Stomach smooth muscle (tissue), 2 donors: ENCODE results near the gene PAX9.

Source experiments
- H3K27ac ChIP-seq: one replicate; pipeline ENCODE4 v1.7.0; 2013; ENCODE audit warnings: mild to moderate bottlenecking, low read length, inconsistent platforms
- H3K27me3 ChIP-seq, 2 donors: one replicate each; pipeline ENCODE4 v1.7.0; 2013; ENCODE audit warnings: low read length in 2 of 2; ENCODE audit not compliant: insufficient read depth in 2 of 2, control insufficient read depth in 1 of 2
- H3K36me3 ChIP-seq, 2 donors: one replicate each; pipeline ENCODE4 v1.7.0; 2013; ENCODE audit warnings: low read length in 2 of 2; ENCODE audit not compliant: control insufficient read depth in 2 of 2, insufficient read depth in 2 of 2
- H3K4me1 ChIP-seq: one replicate; pipeline ENCODE4 v1.7.0; 2013; ENCODE audit warnings: low read length; ENCODE audit not compliant: control insufficient read depth, insufficient read depth
- H3K4me3 ChIP-seq, 2 donors: one replicate each; pipeline ENCODE4 v1.7.0; 2013; ENCODE audit warnings: low read length in 2 of 2
- H3K9ac ChIP-seq, 2 donors: one replicate each; pipeline ENCODE4 v1.7.0; 2013; ENCODE audit warnings: low read length in 2 of 2, mild to moderate bottlenecking in 1 of 2
- H3K9me3 ChIP-seq, 2 donors: one replicate each; pipeline ENCODE4 v1.7.0; 2013; ENCODE audit warnings: low read length in 2 of 2; ENCODE audit not compliant: control insufficient read depth in 2 of 2
- donor health status: healthy.
- donor health status: Pancreatic carcinoma.

The PAX9 gene

DNA sequence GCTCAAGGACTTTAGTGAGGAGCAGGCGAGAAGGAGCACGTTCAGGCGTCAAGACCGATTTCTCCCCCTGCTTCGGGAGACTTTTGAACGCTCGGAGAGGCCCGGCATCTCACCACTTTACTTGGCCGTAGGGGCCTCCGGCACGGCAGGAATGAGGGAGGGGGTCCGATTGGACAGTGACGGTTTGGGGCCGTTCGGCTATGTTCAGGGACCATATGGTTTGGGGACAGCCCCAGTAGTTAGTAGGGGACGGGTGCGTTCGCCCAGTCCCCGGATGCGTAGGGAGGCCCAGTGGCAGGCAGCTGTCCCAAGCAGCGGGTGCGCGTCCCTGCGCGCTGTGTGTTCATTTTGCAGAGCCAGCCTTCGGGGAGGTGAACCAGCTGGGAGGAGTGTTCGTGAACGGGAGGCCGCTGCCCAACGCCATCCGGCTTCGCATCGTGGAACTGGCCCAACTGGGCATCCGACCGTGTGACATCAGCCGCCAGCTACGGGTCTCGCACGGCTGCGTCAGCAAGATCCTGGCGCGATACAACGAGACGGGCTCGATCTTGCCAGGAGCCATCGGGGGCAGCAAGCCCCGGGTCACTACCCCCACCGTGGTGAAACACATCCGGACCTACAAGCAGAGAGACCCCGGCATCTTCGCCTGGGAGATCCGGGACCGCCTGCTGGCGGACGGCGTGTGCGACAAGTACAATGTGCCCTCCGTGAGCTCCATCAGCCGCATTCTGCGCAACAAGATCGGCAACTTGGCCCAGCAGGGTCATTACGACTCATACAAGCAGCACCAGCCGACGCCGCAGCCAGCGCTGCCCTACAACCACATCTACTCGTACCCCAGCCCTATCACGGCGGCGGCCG, 1.1 kb downstream of the PAX9 start:
- peak overlapping the region; percentile 52 to 64 for H3K4me3 ChIP-seq
- H3K4me1 ChIP-seq: peaks cover 38% of the 10 kb centered on the region
- H3K27ac ChIP-seq: no peak overlapping the region
- H3K36me3 ChIP-seq: no peaks in the 10 kb centered on the region
- no peaks in the 10 kb centered on the region for H3K9me3 ChIP-seq
- H3K27me3 ChIP-seq: peaks cover 88 to 98% of the 10 kb centered on the region in 2 donors
- no peak overlapping the region for H3K9ac ChIP-seq

DNA sequence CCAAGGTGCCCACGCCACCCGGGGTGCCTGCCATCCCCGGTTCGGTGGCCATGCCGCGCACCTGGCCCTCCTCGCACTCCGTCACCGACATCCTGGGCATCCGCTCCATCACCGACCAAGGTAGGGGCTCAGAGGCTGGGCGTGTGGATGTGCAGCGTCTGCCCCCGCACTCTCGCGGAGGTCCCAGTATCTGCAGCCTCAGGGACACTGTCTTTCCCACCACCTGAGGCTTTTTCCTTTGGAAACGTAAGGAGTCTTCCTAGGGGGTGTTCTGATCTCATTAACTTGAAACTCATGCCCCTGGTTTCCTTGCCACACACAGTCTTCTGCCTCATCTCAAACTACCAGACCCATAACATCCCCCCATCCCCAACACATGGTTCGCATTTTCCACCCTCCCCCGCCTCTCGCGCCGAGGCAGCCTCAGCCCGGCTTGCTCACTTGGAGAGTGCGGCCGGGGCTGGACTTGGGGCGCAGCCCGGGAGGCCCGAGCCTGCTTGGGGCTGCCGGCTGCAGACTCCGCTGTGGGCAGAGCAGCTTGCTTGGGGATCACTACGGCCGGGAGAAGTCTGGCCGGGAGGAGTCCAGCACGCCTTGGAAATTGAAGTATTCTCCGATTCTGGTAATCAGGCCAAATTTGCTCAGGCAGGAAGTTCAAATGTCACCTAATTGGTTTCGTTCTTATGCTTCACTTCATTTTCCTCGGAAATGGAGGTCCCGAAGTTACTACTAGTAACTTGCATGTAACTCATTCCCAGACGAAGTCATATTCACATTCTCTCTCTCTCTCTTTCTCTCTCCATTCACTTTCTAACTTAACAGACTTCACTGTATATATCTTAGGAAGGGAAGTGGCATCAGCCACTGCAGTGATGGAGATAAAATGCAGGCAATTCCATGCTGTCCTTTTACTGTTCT, 2.0 kb downstream of the PAX9 start:
- Histone ChIP-seq H3K9ac (no peak overlapping the region), H3K9me3 (no peaks in the 10 kb centered on the region), H3K27me3 (peaks cover 81 to 92% of the 10 kb centered on the region in 2 donors), H3K27ac (no peak overlapping the region), H3K4me3 (peak overlapping the region; percentile 52 to 64), H3K36me3 (no peaks in the 10 kb centered on the region), H3K4me1 (peaks cover 34% of the 10 kb centered on the region)

DNA sequence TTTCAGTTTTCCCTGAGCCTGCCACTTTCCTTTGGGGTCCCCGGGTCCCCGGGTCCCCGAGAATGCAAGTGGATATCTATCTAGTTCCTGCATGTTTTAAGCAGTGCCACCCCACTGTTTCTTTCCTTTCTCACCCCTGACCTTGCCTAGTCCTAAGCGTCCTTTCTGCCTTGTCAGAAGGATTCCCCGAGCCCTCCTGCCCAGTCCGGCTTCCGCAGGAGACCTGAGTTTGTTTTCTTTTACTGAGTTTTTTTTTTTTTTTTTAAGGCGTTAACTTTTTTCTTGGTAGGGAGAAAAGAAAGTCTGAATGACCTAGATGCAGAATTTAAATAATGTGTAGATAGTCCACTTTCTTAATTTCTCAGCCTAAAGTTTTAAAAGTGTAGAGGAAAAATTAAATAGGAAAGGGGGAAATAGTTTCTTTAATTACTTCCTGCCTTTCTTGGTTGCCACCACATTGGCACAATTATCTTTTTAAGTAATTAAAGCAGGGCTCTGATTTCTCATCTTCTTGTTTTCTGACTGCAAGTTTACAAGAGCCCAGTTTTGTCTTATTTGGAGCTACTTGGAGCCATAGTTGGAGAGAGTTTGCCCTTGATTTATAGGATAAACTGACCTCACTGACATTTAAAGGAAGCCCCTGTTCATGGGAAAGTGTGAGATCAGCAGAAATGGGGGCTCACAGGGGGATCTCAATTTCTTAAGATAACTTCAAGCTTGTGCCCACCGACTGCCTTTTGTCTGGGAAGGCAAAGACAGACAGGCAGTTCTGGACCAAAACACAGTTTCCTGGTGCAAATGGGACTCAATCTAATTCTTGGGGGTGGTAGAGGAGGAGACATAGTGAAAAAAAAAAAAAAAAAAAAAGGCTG, 2.9 kb downstream of the PAX9 start:
- Histone ChIP-seq H3K4me1 (peaks cover 33% of the 10 kb centered on the region), H3K4me3 (peak overlapping the region; percentile 52 to 64), H3K9ac (no peak overlapping the region), H3K36me3 (no peaks in the 10 kb centered on the region), H3K27ac (no peak overlapping the region), H3K27me3 (peaks cover 72 to 88% of the 10 kb centered on the region in 2 donors), H3K9me3 (no peaks in the 10 kb centered on the region)

DNA sequence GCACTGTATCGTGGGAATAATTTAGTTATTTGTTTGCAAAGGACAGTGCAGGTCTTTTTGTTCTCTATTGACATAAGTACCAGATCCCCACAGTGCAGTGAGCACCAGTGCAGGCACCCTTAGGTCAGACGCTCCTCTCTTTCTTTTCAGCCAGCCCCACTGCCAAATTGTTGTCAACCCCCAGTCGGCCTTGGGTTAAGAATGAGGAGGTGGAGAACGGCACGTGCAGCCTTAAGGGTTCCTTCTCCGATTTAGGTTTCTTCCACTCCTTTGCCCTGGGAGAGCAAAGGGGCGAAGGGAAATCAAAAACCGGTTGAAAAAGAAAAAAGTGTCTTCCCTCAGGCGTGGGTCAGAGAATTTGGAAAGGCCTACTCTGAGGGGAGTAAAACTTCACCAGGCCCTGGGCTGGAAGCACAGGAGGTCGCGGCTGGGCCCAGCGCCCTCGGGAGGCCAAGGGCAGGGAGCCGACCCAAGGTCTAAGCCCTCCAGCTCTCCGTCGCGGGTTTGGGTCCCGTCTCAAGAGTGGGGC, 4.3 kb downstream of the PAX9 start:
- H3K4me1 ChIP-seq: peaks cover 32% of the 10 kb centered on the region
- no peak overlapping the region for H3K9ac ChIP-seq
- H3K27me3 ChIP-seq: peaks cover 59 to 80% of the 10 kb centered on the region in 2 donors
- H3K27ac ChIP-seq: no peak overlapping the region
- H3K4me3 ChIP-seq: no peak overlapping the region
- no peaks in the 10 kb centered on the region for H3K36me3 ChIP-seq
- H3K9me3 ChIP-seq: no peaks in the 10 kb centered on the region

DNA sequence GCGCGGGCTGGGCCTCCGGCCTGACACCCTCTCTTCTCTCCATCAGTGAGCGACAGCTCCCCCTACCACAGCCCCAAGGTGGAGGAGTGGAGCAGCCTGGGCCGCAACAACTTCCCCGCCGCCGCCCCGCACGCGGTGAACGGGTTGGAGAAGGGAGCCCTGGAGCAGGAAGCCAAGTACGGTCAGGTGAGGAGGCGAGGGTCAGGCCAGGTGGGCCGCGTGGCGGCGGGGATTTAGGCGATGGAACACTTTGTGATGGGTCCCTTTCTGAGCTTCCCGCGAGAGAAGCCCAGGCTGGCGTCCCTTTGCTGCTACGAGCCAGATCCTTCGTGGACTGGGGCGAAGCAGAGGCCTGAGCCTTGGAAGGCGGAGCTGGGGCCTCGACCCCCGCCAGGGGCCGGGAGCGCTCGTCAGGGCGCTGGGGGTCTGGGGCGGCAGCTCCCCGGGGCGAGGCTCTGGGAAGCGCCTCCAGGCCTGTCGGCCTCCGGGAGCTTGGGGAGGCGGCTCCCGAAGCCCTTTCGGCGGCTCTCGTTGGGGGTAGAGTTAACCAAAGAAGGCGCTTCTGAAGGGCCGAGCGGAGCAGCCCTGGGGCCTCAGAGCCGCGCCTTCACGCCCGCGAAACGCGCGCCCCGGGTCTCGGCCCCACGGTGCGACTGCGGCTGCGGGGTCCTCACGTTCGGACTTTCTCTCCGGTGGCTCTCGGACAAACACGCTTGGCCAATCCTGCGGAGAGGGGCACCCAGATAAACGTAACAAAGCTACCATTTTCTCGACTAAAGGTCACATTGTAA, 5.0 kb downstream of the PAX9 start:
- Histone ChIP-seq H3K9me3 (no peaks in the 10 kb centered on the region), H3K36me3 (no peaks in the 10 kb centered on the region), H3K27me3 (peaks cover 52 to 80% of the 10 kb centered on the region in 2 donors), H3K4me3 (peak overlapping the region in 1 of 2 donors; percentile 22), H3K27ac (no peak overlapping the region), H3K4me1 (peaks cover 25% of the 10 kb centered on the region), H3K9ac (no peak overlapping the region)

DNA sequence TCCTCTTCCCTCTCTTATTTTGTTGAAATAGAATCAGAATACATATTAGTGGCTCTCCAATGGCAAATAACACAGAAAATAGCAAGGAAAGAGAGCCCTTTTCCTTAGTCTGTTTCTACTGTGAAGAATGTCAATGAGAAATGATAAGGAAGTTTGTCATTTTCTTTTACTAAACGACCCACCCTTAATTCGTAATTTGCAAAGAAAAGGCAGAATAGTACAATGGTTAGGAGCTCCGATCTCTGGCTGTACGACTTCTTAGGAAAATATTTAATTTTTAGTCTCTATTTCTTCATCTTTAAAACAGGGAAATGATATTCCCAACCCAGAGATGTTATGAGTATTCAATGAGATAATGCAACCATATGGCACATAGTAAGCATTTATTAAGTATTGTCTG, 6.0 kb downstream of the PAX9 start:
- H3K4me3 ChIP-seq: no peak overlapping the region
- no peaks in the 10 kb centered on the region for H3K9me3 ChIP-seq

DNA sequence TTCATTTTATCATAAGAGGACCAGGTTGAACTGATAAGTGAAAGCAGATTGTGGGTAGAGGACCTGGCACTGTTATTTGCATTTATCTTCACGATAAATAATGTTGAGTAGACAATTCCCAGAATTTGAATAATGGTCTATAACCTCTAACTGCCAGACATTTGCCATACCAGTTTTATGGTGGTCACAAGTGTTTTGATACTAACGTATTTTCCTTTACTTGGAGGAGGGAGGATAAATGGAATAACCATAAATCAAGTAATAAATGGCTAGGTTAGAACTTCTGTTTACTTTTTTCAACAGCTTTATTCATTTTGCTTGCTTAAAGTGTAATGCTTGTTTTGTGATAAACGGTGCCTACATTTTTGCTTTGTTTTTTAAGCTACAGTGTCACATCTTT, 9.5 kb downstream of the PAX9 start:
- no peak overlapping the region for H3K4me3 ChIP-seq
- H3K27me3 ChIP-seq: peaks cover 14 to 43% of the 10 kb centered on the region in 2 donors
- no peaks in the 10 kb centered on the region for H3K9me3 ChIP-seq
- H3K36me3 ChIP-seq: no peaks in the 10 kb centered on the region
- peaks cover 6% of the 10 kb centered on the region for H3K4me1 ChIP-seq
- H3K27ac ChIP-seq: no peak overlapping the region
- H3K9ac ChIP-seq: no peak overlapping the region

More for the DNA sequence above, 6.0 kb downstream of the PAX9 start:
- peaks cover 43 to 69% of the 10 kb centered on the region in 2 donors for H3K27me3 ChIP-seq
- peaks cover 16% of the 10 kb centered on the region for H3K4me1 ChIP-seq
- H3K36me3 ChIP-seq: no peaks in the 10 kb centered on the region
- no peak overlapping the region for H3K9ac ChIP-seq
- H3K27ac ChIP-seq: no peak overlapping the region

DNA sequence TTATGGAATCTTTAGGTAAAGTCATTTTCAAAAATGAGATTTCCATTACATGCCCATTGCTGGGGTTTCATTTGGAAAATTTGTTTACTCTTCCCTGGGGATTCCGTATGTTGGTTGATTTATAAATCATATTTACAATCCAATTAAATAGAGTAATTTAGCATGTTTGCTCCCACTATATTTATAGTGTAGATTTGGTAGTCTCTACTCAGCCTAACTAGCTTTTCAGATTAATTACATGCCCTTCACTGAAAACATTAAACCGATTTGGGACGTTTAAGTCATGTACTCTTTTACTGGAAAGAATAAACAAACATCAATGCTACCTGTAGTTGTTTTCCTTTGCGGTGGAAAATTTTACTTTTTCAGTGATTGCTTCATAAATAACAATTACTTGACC, 10.4 kb downstream of the PAX9 start:
- Histone ChIP-seq H3K9ac (no peak overlapping the region), H3K9me3 (no peaks in the 10 kb centered on the region), H3K27me3 (peaks cover 7 to 34% of the 10 kb centered on the region in 2 donors), H3K4me1 (peaks cover under 1% of the 10 kb centered on the region), H3K36me3 (no peaks in the 10 kb centered on the region), H3K27ac (no peak overlapping the region), H3K4me3 (no peak overlapping the region)

DNA sequence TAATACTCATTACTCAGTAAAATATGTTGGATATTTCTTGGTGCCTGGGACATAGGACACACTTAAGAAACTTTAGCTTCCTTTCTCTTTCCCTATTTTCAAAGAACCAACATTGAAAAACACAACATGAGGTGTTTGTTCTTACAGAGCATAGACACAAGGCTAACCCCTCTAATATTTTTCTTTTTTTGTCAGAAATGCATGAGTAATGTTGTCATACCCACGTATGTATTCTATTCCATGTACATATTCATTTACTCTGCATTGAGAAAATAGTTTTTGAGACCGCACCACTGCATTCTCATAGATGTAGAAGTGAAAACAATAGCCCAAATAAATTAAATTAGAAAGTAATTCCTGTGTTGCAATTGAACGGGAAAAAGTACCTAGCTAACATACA, 13.0 kb downstream of the PAX9 start:
- Histone ChIP-seq H3K4me1 (no peaks in the 10 kb centered on the region), H3K36me3 (no peaks in the 10 kb centered on the region), H3K9ac (no peak overlapping the region), H3K27ac (no peak overlapping the region), H3K4me3 (no peak overlapping the region), H3K27me3 (peaks cover 0 to 18% of the 10 kb centered on the region in 2 donors), H3K9me3 (no peaks in the 10 kb centered on the region)
